GM12892 (cell line): ENCODE measurements around the gene SPECC1.

ENCODE experiments used
- POLR2A ChIP-seq: IDR thresholded peaks from 2 replicates; pipeline ENCODE4 v1.6.1; 2011; ENCODE audit warnings: low read depth, low read length, control low read depth
- POLR2AphosphoS5 ChIP-seq: IDR thresholded peaks from 2 replicates; pipeline ENCODE4 v1.6.1; 2011; ENCODE audit warnings: low read depth, low read length, control low read depth
- TAF1 ChIP-seq: IDR thresholded peaks from 2 replicates; pipeline ENCODE4 v1.6.1; 2011; ENCODE audit warnings: low read depth, mild to moderate bottlenecking, control low read depth, low read length, borderline replicate concordance

- TF ChIP-seq POLR2A (no peak), POLR2AphosphoS5 (no peak), TAF1 (no peak)
Observed at GRCh38 chr17:20103454-20104446, 94.6 kb downstream of the SPECC1 start.
